Fibroblast of skin of left quadriceps (primary cell): ENCODE measurements around the gene DPH6.
A peak's percentile ranks its signal among the peaks of the same experiment; 100 is the strongest.
"Not testable (repeated sequence)": the region's sequence is repeated elsewhere in the genome, so short reads cannot be mapped to it uniquely, and the experiment has no call there.

Experiments
- DNase-seq, 2 experiments: peaks; one replicate each; pipeline ENCODE4 v3.0.0-alpha.2; 2013; ENCODE audit warnings: low read depth in 2 of 2

DPH6 gene

DNA sequence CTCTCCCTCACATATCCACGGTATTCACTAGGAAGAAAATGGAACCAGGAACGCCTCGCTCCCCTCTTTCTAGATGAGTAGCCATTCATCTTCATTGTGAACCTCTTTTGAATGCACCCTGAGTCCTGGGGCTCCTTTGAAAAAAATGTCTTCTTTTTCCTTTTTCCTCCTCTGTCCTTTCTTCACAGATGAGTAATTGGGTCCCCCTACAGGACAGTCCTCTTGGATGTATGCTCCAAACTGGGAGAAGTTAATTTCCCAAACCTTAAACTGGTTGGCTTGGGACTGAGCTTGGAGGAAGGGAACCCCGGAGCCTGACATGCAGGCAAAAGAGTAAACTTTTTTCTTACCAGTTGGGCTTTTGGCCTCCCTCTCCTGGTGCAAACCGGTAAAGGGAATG is 108.8 kb downstream of the DPH6 start:
- DNase-seq: no peak

DNA sequence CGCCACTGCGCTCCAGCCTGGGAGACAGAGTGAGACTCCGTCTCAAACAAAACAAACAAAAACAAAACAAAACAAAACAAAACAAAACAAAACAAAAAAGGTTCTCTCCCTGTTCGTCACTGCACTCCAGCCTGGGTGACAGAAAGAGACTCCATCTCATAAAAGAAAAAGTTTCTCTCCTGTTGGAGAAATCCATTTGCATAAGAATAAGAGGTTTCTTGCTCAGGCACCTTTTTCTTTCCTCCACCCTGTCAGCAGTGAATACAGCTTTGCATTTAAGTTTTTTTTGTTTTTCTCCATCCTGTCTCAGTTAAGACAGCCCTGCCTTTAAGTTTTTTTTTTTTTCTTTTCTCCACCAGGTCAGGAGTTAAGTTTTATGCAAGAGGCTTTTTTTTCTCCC is 109.5 kb downstream of the DPH6 start:
- DNase-seq: no peak

DNA sequence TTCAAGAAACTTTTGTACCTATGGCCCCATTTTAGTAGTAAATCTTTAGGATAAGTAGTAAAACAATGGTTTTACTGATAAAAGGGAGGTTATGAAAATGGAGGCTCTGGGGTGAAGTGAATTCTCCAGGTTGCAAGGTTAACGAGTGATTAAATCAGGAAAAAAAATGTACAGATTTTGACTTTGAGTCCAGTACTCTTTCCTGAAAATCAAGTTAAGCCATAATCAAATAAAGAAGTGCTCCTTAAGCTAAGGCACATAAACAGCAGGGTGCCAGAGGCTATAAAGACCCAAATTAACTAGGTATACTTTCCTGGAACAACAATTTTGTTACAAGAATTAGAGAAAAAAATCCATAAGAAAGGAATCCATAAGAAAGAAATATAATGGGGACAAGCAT is 114.7 kb downstream of the DPH6 start:
- DNase-seq: no peak

DNA sequence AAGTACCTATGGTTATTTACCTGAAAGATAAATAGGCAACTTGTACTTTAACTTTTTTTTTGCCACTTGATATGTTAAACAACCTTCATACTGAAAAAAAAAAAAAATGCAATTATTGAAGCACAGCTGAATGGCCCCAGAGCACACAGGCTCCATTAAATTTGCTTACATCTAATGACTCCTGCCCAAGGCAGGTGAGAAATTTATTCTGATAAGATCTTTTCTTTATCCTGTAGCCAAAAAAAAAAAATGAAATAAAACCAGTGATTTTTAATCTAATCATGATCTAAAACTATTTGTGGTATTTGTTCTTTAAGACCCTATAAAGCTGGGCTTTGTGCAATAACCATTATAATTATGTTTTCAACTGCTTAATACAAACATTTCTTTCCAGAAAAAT is 115.7 kb downstream of the DPH6 start:
- DNase-seq: no peak

GRCh38 chr15:35427496-35427895 is 118.5 kb downstream of the DPH6 start:
- no peak for DNase-seq

DNA sequence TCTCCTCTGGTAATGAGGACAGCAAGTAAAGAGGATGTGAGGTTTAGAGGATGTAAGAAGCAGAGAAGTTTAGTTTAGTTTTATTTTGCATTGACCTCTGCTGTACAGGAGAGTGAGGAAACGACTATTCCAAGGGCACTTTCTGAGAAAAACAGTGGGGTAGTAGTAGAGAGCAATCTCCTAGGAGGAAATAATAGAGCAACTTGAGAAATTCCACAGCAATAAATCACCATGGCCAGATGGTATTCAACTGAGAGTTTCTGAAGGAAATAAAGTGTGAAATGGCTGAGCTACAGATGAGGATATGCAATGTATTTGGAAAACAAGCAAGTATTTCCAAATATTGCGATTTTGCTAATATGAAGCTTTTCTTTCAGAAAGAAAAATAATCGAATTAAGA is 118.9 kb downstream of the DPH6 start:
- DNase-seq: peak; percentile 72 to 74

DNA sequence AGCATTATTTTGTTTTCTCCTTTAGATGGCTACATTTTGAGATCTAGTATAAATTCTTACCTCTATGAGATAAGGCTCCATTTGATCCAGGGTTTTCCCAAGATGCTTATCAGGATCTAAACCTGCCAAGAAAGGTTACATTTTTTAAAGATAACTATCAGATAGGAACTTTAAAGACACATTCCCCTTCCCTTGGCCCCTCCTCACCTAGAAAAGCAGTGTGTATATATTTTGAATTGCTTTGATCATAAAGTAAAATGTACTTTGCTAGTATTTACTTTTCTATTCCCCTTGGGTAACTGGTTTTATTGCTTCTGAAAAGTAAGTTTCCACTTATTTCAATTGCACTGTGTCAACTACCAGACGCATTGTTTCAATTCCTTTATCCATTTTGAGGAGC is 135.2 kb downstream of the DPH6 start:
- DNase-seq: no peak

- DNase-seq: peak; percentile 19 to 31
Measured at GRCh38 chr15:35399901-35400300, 146.1 kb downstream of the DPH6 start.

DNA sequence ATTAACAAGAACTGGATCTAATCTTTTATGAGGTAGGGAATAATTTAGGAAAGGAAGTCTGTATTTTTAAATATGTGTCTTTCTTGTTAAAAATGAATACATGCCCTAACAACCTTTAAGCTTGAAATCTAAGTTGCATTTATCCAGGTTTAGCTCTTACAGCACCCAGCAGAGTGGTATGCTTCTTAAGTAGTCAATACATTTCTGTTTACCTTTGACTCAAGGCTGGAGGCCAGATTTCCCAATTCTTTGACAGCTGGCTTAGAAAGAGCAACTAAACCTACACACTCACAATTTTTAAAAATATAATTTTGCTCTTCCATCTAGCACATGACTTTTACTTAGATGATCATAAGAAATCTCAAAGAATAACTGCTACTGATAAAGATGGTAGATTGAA is 148.9 kb downstream of the DPH6 start:
- no peak for DNase-seq

DNA sequence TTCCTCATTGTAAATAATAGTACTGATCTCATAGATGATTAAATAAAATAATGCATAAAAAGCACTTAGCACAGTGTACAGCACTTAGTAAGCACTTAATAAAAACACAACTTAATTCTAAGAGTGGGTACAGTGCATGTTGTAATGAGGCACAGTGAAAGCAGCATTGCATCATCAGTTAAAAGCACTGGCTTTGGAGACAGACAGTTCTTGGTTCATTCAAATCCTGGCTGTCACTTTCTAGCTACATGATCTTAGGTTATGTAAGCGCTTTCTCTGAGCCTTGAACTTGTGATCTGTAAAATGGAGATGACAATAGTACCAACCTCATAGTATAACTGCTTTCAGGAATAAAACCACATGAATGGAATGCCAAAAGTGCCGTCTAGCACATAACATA is 151.5 kb downstream of the DPH6 start:
- DNase-seq: no peak

DNA sequence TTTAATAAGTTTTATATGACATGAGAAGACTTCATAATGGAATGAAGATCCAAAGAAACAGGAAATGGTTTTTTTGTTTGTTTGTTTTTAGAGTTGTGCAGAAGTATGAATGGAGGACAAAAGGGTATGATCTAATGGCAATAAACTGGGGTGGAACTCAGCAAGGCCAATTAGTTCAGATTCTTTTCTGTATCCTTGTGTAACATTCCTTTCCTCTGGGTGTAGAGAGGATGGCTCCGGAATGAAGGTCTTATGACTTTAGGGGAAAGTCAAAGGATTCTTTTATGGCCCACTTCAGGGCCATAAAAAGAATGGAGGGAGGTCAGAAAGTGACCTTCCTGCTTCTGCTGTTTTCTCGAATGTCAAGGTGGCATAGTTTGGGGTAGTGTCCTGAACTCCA is 152.6 kb downstream of the DPH6 start:
- no peak for DNase-seq

GRCh38 chr15:35391408-35391984 is 154.5 kb downstream of the DPH6 start:
- not testable (repeated sequence) for DNase-seq

- DNase-seq: no peak
Measured at GRCh38 chr15:35383506-35383905, 162.5 kb downstream of the DPH6 start.

GRCh38 chr15:35381328-35381727 is 164.6 kb downstream of the DPH6 start:
- no peak for DNase-seq

DNA sequence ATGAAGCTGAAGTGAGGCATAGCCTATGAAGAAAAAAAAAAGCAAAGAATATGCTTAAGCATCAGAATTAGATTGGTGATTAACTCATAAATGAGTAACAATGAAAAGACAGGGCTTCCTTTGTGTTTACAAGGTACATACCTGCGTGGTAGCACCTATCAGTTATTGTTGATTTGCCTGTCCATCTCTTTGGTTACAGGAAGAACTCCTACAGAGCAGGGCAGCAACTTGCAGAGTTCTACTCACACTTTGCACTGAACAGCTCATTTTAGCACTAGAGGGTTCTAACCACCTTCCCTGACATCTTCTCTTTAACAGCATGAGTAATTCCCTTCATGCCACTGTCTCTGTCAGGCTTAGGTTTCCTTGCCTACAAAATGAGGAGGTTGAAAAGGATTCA is 166.0 kb downstream of the DPH6 start:
- no peak for DNase-seq

GRCh38 chr15:35378454-35378853 is 167.5 kb downstream of the DPH6 start:
- not testable (repeated sequence) for DNase-seq

- DNase-seq: no peak
Measured at GRCh38 chr15:35376707-35377106, 169.3 kb downstream of the DPH6 start.

GRCh38 chr15:35374661-35375060 is 171.3 kb downstream of the DPH6 start:
- no peak for DNase-seq

DNA sequence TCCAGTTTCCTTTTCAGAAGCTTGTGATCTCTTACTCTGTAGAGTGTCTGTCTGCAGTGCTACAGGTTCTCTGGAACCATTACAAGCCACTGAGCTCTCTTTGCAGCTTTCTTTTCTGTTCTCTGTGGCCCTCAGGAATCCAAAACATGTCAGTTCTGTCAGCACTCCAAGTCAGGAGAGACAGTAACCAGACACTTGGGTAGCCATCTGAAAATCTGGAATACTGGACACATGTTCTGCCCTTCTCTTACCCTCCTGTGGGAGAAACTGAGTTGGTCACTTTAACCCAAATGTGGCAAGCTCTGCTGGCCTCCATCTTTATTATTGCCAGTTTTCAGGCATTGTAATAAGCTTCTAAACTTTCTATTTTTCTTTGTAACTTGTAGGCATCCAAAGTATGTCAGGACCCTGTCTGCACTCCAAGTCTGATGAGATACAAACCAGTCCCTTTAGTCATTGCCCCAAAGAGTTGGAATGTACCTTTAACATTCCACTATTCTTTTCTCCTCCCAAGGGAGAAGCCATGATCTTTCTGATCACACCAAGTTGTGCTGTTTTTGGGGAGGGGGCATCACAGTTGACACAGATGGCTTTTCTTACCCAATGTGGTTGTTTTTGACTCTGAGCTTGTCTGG is 183.7 kb downstream of the DPH6 start:
- peak; percentile 60 to 65 for DNase-seq

DNA sequence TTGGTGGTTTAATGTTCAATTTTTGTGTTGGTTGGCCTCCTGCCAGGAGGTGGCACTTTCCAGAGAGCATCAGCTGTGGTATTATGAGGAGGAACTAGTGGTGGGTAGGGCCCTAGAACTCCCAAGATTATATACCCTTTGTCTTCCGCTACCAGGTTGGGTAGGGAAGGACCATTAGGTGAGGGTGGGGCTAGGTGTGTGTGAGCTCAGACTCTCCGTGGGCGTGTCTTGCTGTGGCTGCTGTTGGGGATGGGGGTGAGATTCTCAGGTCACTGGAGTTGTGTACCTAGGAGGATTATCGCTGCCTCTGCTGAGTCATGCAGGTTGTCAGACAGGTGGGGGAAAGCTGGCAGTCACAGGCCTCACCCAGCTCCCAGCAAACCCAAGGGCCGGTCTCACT is 187.1 kb downstream of the DPH6 start:
- no peak for DNase-seq

GRCh38 chr15:35351059-35351458 is 194.9 kb downstream of the DPH6 start:
- DNase-seq: no peak

GRCh38 chr15:35349916-35350315 is 196.0 kb downstream of the DPH6 start:
- no peak for DNase-seq

- DNase-seq: no peak
Measured at GRCh38 chr15:35330916-35331315, 215.0 kb downstream of the DPH6 start.
